Activated T-cell treated with anti-CD3 and anti-CD28 coated beads for 48 hours (primary cell): Measurements from ENCODE around the gene GALNT17.
"Not testable (repeated sequence)": the region's sequence is repeated elsewhere in the genome, so short reads cannot be mapped to it uniquely, and the experiment has no call there.

Experiments used
- DNase-seq: peaks from one replicate; pipeline ENCODE4 v3.0.0-alpha.2; 2020; ENCODE audit warnings: low read depth

GALNT17 gene

DNA sequence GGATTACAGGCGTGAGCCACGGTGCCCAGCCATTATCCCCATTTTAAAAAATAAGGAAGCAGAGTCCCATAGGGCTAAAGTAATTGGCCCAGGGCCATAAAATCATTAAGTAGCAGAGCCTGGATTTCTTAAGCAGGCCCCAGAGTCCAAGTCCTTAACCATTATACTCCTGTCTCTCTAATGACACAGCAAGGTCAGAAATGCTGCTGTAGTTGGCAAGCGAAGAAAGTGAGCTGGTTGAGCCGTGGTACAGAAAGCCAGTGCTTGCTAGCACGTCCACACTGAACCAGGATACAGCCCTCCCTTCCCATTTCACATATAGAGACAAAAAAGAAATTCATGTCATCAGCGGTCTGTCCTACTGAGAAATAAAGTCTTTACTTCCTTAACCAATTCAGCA, 562.7 kb downstream of the GALNT17 start:
- no peak for DNase-seq

DNA sequence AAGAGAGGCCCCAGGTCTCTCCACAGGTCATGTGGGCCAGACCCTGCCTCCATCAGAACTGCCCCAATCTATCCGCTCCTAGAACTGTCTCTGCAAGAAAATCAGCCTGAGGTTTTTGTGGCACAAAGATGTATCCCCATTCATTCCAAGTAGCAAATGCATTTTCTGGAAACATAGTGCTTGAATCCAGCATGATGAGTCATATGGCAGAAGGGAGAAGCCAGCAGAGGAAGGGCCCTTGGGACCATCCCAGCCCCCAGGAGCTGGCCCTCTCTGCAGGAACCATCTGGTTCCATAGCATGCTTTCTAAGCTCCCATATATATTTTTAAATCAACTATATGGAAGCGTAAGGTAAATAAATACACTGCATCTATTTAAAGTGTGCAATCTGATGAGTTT, 563.2 kb downstream of the GALNT17 start:
- DNase-seq, result no peak

DNA sequence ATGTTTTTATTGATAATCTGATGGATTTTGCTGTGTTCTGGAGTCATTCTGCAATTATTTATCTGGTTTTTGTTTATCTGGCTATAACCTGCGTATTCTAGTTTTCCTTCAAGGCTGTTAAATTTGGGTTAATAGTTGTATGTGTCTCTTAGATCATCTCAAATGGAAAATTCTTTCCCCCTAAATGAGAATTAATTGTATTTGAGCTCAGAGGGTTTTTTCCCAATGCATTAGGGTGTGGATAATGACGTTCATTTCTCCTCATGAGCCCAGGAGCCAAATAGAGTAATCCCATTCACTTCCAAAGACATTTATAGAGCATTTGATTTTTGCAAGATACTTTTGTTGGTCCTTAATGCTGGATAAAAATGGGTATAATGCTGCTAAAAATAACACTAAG, 564.6 kb downstream of the GALNT17 start:
- DNase-seq, result no peak

DNA sequence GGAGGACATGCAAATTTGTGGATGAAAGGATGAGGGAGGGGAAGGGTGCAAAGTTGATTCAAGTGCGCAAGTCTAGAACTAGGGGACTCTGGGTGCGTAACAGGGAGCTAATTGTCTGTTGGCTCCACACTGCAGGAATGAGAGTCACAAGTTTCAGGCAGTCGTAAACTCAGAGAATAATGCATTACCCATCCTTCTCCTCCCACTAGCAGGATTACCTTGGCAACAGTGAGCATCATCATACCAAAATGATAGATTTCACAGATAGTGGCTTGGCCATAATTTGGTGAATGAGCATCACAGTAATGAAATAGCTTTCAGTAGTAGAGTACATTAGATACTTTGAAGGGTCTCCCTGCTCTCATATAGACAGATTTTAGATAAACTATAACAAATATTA, 565.5 kb downstream of the GALNT17 start:
- DNase-seq, result no peak

DNA sequence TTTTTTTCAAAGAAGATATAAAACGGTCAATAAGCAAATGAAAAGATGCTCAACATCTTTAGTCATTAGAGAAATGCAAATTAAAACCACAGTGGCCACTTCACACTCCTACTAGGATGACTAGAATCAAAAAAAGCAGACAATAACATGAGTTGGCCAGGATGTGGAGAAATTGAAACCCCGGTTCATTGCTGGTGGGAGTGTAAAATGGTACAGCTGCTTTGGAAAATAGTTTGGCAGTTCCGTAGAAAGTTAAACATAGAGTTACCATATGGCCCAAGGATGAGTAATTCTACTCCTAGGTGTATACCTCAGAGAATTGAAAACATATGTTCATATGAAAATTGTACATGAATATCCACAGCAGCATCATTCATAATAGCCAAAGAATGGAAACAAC, 573.3 kb downstream of the GALNT17 start:
- DNase-seq, result no peak

DNA sequence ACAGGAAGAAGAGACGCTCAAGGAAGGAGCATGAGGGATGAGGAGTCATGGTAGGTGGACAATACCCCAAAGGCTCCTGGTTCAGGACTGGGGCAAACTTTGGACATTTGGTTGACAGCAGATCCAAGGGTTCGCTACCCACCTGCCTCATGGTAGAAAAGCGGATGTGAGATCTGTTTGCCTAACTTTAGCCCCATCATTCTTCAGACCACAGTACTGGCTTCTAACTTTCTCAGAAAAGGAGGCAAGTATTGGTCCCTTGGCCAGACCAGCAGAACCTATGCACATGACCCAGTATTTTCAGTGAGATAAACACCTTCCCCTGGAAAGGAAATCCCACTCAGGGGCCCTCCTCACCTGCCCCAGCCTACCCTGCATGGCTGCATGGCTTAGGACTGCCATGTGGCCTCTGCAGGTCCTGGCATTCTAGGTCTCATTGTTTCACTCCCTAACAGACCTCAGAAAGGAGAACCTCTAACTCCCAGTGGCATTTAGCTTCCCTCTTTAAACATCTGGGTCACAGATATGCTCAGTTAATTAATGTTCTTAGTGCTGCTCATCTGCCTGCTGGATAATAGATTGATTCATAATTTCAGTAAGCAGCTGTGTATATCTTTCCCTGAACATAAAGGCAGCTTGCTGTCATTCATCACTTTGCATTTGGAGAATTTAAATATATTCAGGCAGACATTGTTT, 574.1 kb downstream of the GALNT17 start:
- no peak for DNase-seq

- no peak for DNase-seq
These were observed 574.6 kb downstream of the GALNT17 start for GRCh38 chr7:71706597-71706975.

GRCh38 chr7:71707041-71707440, 575.1 kb downstream of the GALNT17 start:
- DNase-seq, result no peak

DNA sequence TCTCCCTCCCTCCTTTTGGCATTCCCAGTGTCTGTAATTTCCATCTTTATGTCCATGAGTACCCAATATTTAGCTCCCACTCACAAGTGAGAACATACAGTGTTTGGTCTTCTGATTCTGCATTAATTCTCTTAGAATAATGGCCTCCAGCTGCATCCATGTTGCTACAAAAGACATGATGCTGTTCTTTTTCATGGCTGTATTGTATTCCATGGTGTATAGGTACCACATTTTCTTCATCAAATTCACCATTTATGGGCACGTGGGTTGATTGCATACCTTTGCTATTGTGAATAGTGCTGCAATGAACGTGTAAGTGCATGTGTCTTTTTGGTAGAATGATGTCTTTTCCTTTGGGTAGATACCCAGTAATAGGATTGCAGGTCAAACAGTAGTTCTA, 576.8 kb downstream of the GALNT17 start:
- DNase-seq, result no peak

DNA sequence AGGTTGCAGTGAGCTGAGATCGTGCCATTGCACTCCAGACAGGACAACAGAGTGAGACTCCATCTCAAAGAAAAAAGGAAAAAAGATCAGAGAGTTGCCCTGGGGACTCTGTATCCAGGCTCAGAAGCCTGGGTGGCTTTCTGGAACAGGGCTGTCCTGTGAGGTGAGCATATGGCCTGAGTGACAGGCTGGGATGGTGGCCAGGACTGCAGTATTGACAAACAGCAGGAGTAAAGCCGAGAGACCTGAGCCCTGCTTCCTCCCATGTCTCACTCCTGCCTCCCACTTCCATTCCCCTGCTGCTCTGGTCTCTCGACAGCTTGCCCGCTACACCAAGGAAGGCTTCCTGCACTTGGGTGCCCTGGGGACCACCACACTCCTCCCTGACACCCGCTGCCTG, 578.5 kb downstream of the GALNT17 start:
- no peak for DNase-seq

- DNase-seq, result no peak
These were observed 580.8 kb downstream of the GALNT17 start for GRCh38 chr7:71712653-71713180.

DNA sequence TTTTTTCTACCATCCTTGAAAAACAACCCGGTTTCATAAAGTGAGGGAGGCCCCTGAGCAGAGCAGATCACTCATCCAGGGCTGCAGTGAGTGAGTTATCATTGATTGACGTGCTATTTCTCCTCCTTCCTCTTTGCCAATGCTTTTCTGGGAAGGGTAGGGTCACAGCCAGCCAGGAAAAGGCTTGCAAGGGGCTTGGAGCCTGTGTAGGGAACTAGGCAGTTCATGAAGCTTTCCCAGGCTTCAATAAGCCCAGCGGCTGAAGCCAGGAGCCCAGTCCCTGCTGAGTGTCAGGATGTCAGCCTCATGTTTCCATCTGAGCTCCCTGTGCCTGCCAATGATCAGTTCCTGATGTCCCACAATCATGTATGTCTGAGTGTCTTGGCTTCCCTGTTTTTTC, 584.7 kb downstream of the GALNT17 start:
- DNase-seq, result no peak

GRCh38 chr7:71718563-71718962, 586.6 kb downstream of the GALNT17 start:
- no peak for DNase-seq

GRCh38 chr7:71721742-71722141, 589.8 kb downstream of the GALNT17 start:
- DNase-seq, result no peak

DNA sequence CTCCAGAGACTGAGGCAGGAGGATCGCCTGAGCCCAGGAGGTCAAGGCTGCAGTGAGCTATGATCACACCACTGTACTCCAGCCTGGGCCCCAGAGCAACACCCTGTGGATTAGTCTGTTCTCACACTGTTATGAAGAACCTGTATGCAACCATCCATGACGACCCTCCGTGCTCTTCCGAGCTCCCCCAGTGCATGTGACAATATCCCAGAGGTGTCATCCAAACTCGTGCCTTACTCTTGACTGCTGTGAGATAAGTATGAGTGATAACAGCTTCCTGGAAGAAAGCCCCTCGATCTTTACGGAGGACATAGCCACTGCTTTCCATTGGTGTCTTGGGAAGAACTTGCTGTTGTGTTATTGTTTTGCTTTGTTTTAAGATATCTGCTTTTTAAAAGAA, 591.9 kb downstream of the GALNT17 start:
- no peak for DNase-seq

- no peak for DNase-seq
These were observed 595.4 kb downstream of the GALNT17 start for GRCh38 chr7:71727347-71727746.

DNA sequence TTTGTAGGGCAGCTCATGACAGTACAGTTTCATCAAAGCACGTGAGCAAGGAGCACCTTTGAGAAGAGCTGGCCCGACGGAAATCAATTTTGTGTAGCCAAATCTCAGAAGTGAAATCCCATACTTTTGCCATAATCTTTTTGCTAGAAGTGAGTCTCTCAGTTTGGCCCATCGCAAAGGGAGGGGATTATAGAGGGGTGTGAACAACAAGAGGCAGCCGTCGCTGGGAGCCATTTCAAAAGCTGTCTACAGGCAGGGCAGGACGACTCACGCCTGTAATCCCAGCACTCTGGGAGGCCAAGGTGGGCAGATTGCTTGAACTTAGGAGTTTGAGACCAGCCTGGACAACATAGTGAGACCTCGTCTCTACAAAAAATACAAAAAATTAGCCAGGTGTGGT, 599.8 kb downstream of the GALNT17 start:
- no peak for DNase-seq

DNA sequence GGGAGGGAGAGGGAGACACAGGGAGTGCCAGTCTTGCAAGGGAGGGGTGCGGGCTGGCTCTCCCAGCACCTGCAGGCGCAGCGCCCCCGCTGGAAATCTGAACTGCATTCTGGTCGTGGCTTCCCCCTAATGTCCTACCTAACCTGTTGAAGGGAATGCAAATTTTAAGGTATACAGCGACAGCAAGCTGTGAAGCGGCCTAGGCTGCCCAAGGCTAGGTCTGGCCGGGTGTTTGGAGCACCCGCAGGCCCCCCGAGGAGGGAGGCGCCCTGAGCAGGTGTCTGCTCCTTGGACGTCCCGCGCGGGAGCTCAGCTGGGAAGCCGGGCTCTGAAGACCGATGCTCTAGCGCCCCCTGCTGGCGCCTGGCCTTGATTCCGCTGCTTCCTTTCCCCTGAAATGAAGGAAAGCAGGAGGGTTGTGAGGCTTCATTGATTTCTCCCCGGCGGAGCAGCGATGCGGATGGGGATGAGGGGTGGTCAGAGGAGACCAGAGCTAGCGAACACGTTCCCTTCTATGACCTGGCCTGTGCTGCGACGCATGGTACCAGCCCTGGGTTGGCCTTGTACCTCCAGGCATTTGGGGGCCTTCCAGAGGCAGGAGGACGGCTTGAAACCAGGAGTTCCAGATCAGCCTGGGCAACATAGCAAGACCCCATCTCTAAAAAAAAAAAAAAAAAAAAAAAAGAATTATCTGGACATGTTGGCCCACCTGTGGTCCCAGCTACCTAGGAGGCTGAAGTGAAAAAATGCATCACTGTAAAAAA, 601.3 kb downstream of the GALNT17 start:
- peak; percentile 67 for DNase-seq

GRCh38 chr7:71735961-71736556, 604.1 kb downstream of the GALNT17 start:
- DNase-seq, result peak; percentile 12

DNA sequence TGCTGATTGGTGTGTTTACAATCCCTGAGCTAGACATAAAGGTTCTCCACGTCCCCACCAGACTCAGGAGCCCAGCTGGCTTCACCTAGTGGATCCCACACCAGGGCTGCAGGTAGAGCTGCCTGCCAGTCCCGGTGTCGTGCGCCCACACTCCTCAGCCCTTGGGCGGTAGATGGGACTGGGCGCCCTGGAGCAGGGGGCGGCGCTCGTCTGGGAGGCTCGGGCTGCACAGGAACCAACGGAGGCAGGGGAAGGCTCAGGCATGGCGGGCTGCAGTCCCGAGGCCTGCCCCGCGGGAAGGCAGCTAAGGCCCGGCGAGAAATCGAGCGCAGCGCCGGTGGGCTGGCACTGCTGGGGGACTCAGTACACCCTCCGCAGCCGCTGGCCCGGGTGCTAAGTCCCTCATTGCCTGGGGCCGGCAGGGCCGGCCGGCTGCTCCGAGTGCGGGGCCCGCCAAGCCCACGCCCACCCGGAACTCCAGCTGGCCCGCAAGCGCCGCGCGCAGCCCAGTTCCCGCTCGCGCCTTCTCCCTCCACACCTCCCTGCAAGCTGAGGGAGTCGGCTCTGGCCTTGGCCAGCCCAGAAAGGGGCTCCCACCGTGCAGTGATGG, 606.1 kb downstream of the GALNT17 start:
- DNase-seq, result not testable (repeated sequence)

- no peak for DNase-seq
These were observed 607.7 kb downstream of the GALNT17 start for GRCh38 chr7:71739520-71740173.

DNA sequence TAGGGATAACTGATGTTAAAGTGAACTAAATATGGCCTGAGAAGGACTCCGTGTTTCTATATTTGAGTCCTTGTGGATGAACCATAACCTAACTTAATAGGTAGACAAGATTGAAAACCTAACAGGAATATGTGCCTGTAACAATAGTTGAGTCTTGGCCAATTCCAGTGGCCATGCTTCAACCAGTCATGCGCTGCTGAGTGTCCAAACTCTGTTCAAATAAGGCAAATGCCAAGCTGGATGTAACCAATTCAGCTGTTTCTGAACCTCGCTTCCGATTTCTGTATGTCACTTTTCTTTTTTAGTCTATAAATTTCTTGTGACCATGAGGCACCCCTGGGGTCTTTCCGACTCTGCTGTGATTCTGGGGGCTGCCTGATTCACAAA, 608.2 kb downstream of the GALNT17 start:
- DNase-seq, result no peak
